Thymus (tissue), 11 donors: ENCODE measurements around the gene TMEM62. TPM values are rescaled to one million over a fixed set of nuclear protein-coding genes. Genes with fewer than 3 reads are reported as not detected.
A peak's percentile ranks its signal among the peaks of the same experiment; 100 is the strongest.

Source experiments
- DNase-seq, 9 donors: peaks; one replicate each; pipeline ENCODE4 v3.0.0-alpha.2; 2013; ENCODE audit warnings: low spot score in 9 of 9, low read depth in 6 of 9, missing footprints in 1 of 9
- H3K27ac ChIP-seq, 2 donors: one replicate each; pipeline ENCODE4 v1.5.1; 2013; ENCODE audit warnings: control low read depth in 1 of 2, low read depth in 1 of 2, low read length in 1 of 2, mild to moderate bottlenecking in 1 of 2, moderate library complexity in 1 of 2
- H3K27me3 ChIP-seq, 2 donors: one replicate each; pipeline ENCODE4 v1.5.1; 2013; ENCODE audit warnings: low read length in 1 of 2; ENCODE audit not compliant: control insufficient read depth in 2 of 2, insufficient read depth in 1 of 2
- H3K36me3 ChIP-seq, 2 donors: one replicate each; pipeline ENCODE4 v1.5.1; 2013; ENCODE audit warnings: low read length in 1 of 2, mild to moderate bottlenecking in 1 of 2, moderate library complexity in 1 of 2; ENCODE audit not compliant: control insufficient read depth in 2 of 2, insufficient read depth in 2 of 2
- H3K4me1 ChIP-seq, 2 donors: one replicate each; pipeline ENCODE4 v1.5.1; 2013; ENCODE audit warnings: low read length in 2 of 2; ENCODE audit not compliant: control insufficient read depth in 2 of 2, insufficient read depth in 2 of 2
- H3K4me3 ChIP-seq, 2 donors: one replicate each; pipeline ENCODE4 v1.5.1; 2013; ENCODE audit warnings: low read length in 2 of 2, control low read depth in 1 of 2, mild to moderate bottlenecking in 1 of 2
- H3K9me3 ChIP-seq, 2 donors: one replicate each; pipeline ENCODE4 v1.5.1; 2013; ENCODE audit warnings: low read length in 1 of 2, mild to moderate bottlenecking in 1 of 2; ENCODE audit not compliant: control insufficient read depth in 2 of 2, insufficient read depth in 1 of 2
- WGBS: extraction: QIAGEN DNeasy Blood & Tissue Kit; methylation state at CpG from one replicate; pipeline ENCODE4 v1.1.7; 2013; 5-methylcytosine and 5-hydroxymethylcytosine counted together
- polyA plus RNA-seq: library from polyadenylated mRNA; stranded (reverse); fragments of 200-250 nt; gene quantifications from one replicate; pipeline ENCODE4 v1.2.3, GENCODE V29; 2013
- total RNA-seq: library from RNA; stranded (reverse); fragments of 120-200 nt; gene quantifications from one replicate; pipeline ENCODE4 v1.2.4, GENCODE V29; 2013
- donor health status: healthy.

Gene TMEM62
- total and polyA plus RNA-seq, 2 donors, result 5.1 to 17.8 TPM

DNA sequence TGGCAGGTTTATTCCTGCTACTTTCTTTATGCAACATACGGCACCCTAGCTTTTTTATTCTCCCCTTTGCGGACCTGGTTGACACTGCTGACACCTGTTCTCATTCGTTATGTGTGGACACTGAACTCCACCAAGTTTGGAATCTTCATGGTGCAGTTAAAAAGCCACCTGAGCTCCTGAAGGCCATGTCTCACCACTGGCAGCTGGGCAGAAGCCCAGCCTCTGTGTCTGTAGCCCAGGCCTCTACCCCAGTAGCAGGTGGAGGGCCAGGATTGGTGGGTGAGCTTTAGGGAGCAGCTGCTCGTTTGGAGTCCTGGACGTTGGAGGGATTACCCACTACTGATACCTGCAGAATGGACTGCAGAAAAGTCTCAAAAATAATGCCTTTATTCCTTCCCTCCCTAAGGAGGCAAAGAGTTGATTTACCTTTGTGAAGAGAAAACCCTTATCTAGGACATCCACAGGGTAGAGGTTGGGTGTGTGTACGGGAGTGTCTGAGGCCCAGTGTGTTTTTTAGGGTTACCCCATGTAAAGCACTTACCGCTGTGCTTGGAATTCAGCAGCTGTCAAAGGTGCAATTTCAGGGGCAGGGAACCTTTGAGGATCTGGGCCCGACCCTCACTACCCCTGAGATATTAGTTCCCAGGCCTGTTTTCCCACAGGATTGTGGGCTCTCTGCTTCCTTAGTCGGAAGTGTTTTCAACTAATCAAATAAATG is 51.2 kb downstream of the TMEM62 start:
- H3K9me3 ChIP-seq, result no peaks in the 10 kb centered on the region
- peak overlapping the region; percentile 70 to 94 for H3K4me3 ChIP-seq
- H3K4me1 ChIP-seq, result peaks cover 4 to 17% of the 10 kb centered on the region in 2 donors
- H3K27ac ChIP-seq, result peak overlapping the region; percentile 87 to 97
- no peak for DNase-seq
- H3K27me3 ChIP-seq, result no peaks in the 10 kb centered on the region
- peaks cover 3 to 5% of the 10 kb centered on the region in 2 donors for H3K36me3 ChIP-seq
- WGBS, result 96% methylated on average over 9 of the region's 9 CpGs

DNA sequence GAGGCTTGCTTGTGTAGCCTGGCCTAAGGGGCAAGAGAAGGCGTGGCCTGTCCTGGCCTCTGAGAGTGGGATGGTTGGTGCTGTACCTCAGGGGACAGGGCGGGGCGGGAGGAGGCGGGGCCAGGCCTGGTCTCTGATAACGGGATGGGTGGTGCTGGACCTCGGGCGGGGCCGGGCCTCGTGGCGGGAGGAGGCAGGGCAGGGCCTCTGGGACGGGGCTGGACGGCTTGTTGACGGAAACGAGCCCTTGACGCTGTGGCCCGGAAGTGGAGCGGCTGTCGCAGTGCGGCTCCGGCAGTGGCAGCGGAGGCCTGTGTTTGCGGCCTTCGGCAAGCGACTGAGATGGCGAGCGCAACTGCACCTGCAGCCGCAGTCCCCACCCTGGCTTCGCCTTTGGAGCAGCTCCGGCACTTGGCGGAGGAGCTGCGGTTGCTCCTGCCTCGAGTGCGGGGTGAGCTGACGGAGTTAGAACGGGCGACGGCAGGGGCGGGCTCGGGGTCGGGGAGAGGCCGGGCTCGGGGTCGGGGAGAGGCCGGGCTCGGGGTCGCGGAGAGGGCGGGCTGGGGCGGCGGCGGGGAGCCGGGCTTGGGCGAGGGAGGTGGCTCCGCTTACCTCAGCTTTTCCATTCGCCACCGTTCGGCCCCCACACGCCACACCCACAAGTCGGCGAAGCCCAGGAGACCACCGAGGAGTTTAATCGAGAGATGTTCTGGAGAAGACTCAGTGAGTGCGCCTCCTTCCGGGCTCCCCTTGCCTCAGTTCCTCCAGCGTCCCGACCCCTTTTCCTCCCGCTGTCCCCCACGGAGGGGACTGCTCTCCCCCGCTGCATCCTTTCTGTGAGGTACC is 52.0 kb downstream of the TMEM62 start, which contains the start of gene CCNDBP1:
TSS of gene CCNDBP1 (plus strand) at position 247 of the 846 bp plus-strand sequence. CDS start at position 343, 96 bp downstream.
- H3K27ac ChIP-seq, result peak within 1 kb of the TSS; percentile 87 to 97
- peak within 1 kb of the TSS; percentile 70 to 94 for H3K4me3 ChIP-seq
- 2% methylated on average over 69 of the region's 69 CpGs for WGBS
- DNase-seq, result peak; percentile 36 to 87 (median 70)
- H3K4me1 ChIP-seq, result peaks cover 4 to 17% of the 10 kb centered on the region in 2 donors
- H3K9me3 ChIP-seq, result no peaks in the 10 kb centered on the region
- H3K27me3 ChIP-seq, result no peaks in the 10 kb centered on the region
- peaks cover 12% of the 10 kb centered on the region in 2 donors for H3K36me3 ChIP-seq

DNA sequence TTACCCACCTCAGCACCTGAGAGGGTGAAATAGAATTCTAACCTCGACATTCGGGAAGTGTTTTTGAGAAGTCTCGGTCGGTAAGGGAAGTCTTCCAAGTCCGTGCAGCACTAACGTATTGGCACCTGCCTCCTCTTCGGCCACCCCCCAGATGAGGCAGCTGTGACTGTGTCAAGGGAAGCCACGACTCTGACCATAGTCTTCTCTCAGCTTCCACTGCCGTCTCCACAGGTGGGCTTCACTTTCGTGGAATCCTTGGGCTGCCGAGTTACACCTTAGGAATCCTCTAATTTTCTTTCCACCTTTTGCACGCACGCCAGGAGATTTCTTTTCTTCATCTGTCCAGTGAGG is 52.6 kb downstream of the TMEM62 start:
- peak in 1 of 9 donors; percentile 38 for DNase-seq
- peak overlapping the region; percentile 70 to 94 for H3K4me3 ChIP-seq
- H3K4me1 ChIP-seq, result peaks cover 4 to 17% of the 10 kb centered on the region in 2 donors
- H3K27ac ChIP-seq, result peak overlapping the region; percentile 87 to 97
- H3K27me3 ChIP-seq, result no peaks in the 10 kb centered on the region
- peaks cover 18% of the 10 kb centered on the region in 2 donors for H3K36me3 ChIP-seq
- 5% methylated on average over 13 of the region's 13 CpGs for WGBS
- H3K9me3 ChIP-seq, result no peaks in the 10 kb centered on the region

DNA sequence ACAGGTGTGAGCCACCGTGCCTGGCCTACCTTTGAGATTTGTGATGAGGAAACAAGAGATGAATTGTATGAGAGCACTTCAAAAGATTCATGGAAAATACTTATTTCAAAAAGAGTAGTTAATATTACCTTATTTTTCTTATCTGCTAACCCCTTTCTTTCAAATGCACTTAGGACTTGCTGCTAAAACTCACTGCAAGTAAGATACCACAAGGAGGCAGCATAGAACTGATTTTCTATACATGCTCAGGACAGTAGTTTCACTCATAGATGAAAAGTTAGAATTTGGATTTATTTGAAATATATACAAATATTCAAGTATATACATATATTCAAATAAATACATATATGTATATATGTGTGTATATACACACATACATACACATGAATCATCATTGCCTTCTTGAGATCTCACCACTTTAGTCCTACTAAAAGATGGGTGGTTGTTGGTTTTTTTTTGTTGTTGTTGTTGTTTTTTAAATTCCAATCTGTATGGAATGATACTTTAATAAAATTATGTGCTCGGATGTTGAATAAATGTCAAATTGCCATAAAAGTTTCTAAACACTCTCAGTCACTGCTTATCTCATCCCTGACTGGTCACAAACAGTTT is 54.3 kb downstream of the TMEM62 start:
- DNase-seq, result peak in 4 of 9 donors; percentile 29 to 67 (median 31)
- no peaks in the 10 kb centered on the region for H3K9me3 ChIP-seq
- WGBS, result 93% methylated on average over 2 of the region's 2 CpGs
- H3K36me3 ChIP-seq, result peaks cover 28 to 34% of the 10 kb centered on the region in 2 donors
- H3K27me3 ChIP-seq, result no peaks in the 10 kb centered on the region
- no peak overlapping the region for H3K27ac ChIP-seq
- peaks cover 4 to 17% of the 10 kb centered on the region in 2 donors for H3K4me1 ChIP-seq
- H3K4me3 ChIP-seq, result no peak overlapping the region

DNA sequence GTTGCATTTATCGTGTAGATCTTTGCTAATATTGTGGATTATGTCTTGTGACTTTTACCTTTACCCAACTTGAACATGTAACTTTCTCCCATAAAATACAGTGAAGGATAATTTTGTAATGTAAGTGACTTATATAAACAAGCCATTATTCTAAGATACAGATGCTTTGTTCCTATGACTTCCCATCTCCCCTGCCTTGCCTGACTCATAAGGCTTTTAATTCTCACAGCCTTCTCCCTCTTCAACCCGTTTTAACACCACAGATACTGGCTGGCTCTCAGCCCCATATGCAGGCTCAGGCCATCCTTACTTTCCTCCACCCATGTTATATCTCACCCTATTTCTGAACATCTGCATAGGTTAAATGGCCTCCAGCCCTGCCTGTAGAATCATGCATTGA is 55.9 kb downstream of the TMEM62 start:
- peaks cover 4 to 16% of the 10 kb centered on the region in 2 donors for H3K4me1 ChIP-seq
- H3K27me3 ChIP-seq, result no peaks in the 10 kb centered on the region
- no peak for DNase-seq
- H3K9me3 ChIP-seq, result no peaks in the 10 kb centered on the region
- 96% methylated on average over 2 of the region's 2 CpGs for WGBS
- H3K27ac ChIP-seq, result no peak overlapping the region
- no peak overlapping the region for H3K4me3 ChIP-seq
- peaks cover 35 to 40% of the 10 kb centered on the region in 2 donors for H3K36me3 ChIP-seq

DNA sequence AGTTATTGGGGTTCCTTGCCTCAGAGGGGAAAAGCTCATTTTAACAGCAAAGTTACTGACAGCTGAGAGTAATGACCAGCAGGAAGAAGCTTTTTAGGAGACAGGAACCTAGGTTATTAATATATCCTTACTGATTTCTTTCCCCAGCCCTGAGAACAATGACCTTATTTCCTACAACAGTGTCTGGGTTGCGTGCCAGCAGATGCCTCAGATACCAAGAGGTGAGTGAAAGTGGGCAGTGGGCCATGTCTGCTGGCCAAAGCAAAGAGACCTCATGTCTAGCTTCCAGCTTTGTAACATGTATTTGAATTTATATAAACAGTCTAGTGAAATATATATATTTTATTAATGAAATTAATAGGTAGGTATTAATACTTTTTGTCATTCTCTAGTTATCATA is 56.8 kb downstream of the TMEM62 start:
- peaks cover 40 to 47% of the 10 kb centered on the region in 2 donors for H3K36me3 ChIP-seq
- no peaks in the 10 kb centered on the region for H3K27me3 ChIP-seq
- WGBS, result 98% methylated on average over 1 of the region's 1 CpG
- peaks cover 0 to 7% of the 10 kb centered on the region in 2 donors for H3K4me1 ChIP-seq
- H3K4me3 ChIP-seq, result no peak overlapping the region
- no peak for DNase-seq
- no peak overlapping the region for H3K27ac ChIP-seq
- no peaks in the 10 kb centered on the region for H3K9me3 ChIP-seq

DNA sequence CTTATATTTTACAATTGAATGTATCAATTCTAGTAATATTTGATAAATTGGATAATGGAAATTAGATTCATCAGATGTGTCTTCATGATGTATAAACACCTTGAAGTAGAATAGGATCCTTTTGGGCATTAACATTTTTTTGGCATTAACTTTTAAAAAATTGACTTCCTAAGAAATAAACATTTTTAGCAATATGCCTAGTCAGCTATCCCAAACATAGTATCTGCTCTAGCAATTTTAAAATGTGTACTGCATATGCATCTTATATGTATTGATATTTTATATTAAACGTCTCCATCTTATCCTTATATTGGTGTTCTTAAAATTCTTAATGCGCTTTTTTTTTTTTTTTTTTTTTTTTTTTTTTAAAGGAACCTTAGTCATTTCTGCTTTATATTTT is 60.3 kb downstream of the TMEM62 start:
- H3K4me3 ChIP-seq, result no peak overlapping the region
- no peaks in the 10 kb centered on the region for H3K27me3 ChIP-seq
- DNase-seq, result no peak
- H3K4me1 ChIP-seq, result no peaks in the 10 kb centered on the region
- peaks cover 52 to 54% of the 10 kb centered on the region in 2 donors for H3K36me3 ChIP-seq
- no peak overlapping the region for H3K27ac ChIP-seq
- WGBS, result 100% methylated on average over 2 of the region's 2 CpGs
- no peaks in the 10 kb centered on the region for H3K9me3 ChIP-seq

DNA sequence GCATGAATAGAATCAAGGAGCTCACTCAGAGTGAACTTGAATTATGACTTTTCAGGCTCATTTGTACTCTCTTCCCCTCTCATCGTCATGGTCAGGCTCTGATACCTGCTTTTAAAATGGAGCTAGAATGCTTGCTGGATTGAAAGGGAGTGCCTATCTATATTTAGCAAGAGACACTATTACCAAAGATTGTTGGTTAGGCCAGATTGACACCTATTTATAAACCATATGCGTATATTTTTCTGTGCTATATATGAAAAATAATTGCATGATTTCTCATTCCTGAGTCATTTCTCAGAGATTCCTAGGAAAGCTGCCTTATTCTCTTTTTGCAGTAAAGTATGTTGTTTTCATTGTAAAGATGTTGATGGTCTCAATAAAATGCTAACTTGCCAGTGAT is 61.4 kb downstream of the TMEM62 start:
- no peak overlapping the region for H3K27ac ChIP-seq
- no peak overlapping the region for H3K4me3 ChIP-seq
- H3K36me3 ChIP-seq, result peaks cover 47% of the 10 kb centered on the region in 2 donors
- no peaks in the 10 kb centered on the region for H3K9me3 ChIP-seq
- no peaks in the 10 kb centered on the region for H3K4me1 ChIP-seq
- H3K27me3 ChIP-seq, result no peaks in the 10 kb centered on the region
- DNase-seq, result no peak
- WGBS, result 97% methylated on average over 2 of the region's 2 CpGs
